ENCODE measurements around the gene SETBP1. TPM values are rescaled to one million over a fixed set of nuclear protein-coding genes. Genes with fewer than 3 reads are reported as not detected.

Gene SETBP1
- total and polyA plus RNA-seq, 2 of the 8 experiments (the other 6 are each of a cell fraction or from before 2014, with no cell fraction given): 2.0 to 6.5 TPM

- no peak for TF ChIP-seq POLR2AphosphoS5 (IDR thresholded peaks at IDR 0.05; ENCODE audit: low read depth, low read length)
- no peak for TF ChIP-seq TAF1 (IDR thresholded peaks at IDR 0.05; ENCODE audit: low read depth, low read length)
- TF ChIP-seq EZH2 (IDR thresholded peaks at IDR 0.05; ENCODE audit: low read depth, low read length, severe bottlenecking): no peak
- no peak for TF ChIP-seq ASH2L (IDR thresholded peaks at IDR 0.05; ENCODE audit: low read length)
- TF ChIP-seq CEBPB (IDR thresholded peaks at IDR 0.05; ENCODE audit: low read depth, low read length): no peak
- TF ChIP-seq CBX5 (IDR thresholded peaks at IDR 0.05; ENCODE audit: low read depth, low read length): no peak
- TF ChIP-seq EP300 (IDR thresholded peaks at IDR 0.05; ENCODE audit: borderline replicate concordance in 1 of 2, low read depth in 2 of 2, low read length in 2 of 2): no peak
These were observed 388.9 kb downstream of the SETBP1 start (continued) for GRCh38 chr18:45069546-45069945.

Data from H1 (cell line).